K562 (cell line): ENCODE data around the gene EN2. TPM values are rescaled to one million over a fixed set of nuclear protein-coding genes. Genes with fewer than 3 reads are reported as not detected.

Experiments used
- ATAC-seq: fragments of 200-7000 bp; cut with Tn5 transposase; 3 replicates; pipeline ENCODE4 v1.9.1; 2020; ENCODE audit warnings: moderate library complexity
- BruUV-seq: library from RNA; stranded (reverse); fragments of 400-500 nt; replicated peaks from 2 replicates; lab custom pipeline; 2021; lab: Mats Ljungman, UMichigan
- CTCF ChIA-PET: fragments of 300-600 bp; formaldehyde crosslinking; extraction: SDS; loops from one replicate; lab custom pipeline; 2021; ENCODE audit warnings: low intra/inter-chr PET ratio; lab: Yijun Ruan, JAX
- POLR2A ChIA-PET: fragments of 300-600, 350-650 bp; sonication (Branson Sonifier 250); formaldehyde crosslinking; extraction: SDS; loops from one replicate; lab custom pipeline; 2021; ENCODE audit warnings: antibody characterized with exemption, inconsistent platforms; lab: Yijun Ruan, JAX
- DNase-seq, 4 experiments: peaks; one replicate each; pipeline versions ENCODE4 v3.0.0 to v3.0.0-alpha.2; 2011 to 2018; ENCODE audit warnings: low spot score in 3 of 4, mixed read lengths in 3 of 4; ENCODE audit errors: extremely low read depth in 1 of 4
- FAIRE-seq: peaks from 2 replicates; lab custom pipeline; 2011; peaks lifted over from hg19 to GRCh38; lab: Jason Lieb, UNC
- H2AFZ ChIP-seq: 2 replicates; pipeline ENCODE4 v1.6.0; 2011; ENCODE audit warnings: low read depth, low read length, control low read depth, inconsistent platforms
- H3K27ac ChIP-seq: fragments of 200-600 bp; 3 replicates; pipeline ENCODE4 v1.8.0; 2011; ENCODE audit warnings: low read depth, mild to moderate bottlenecking, control low read depth, inconsistent platforms, low read length, moderate library complexity, mixed read lengths; ENCODE audit errors: extremely low read depth
- H3K27me3 ChIP-seq, 2 experiments: fragments of 300-600 bp in 1 of 2; 2 replicates in 1 of 2; 3 replicates in 1 of 2; pipeline versions ENCODE4 v1.6.0 to v1.8.0; 2011; ENCODE audit warnings: inconsistent platforms in 2 of 2, low read length in 2 of 2, mild to moderate bottlenecking in 1 of 2, mixed read lengths in 1 of 2, moderate library complexity in 1 of 2; ENCODE audit not compliant: control insufficient read depth in 2 of 2, insufficient read depth in 2 of 2
- H3K36me3 ChIP-seq: fragments of 300-600 bp; 3 replicates; pipeline ENCODE4 v1.8.0; 2011; ENCODE audit warnings: mild to moderate bottlenecking, low read length, inconsistent platforms; ENCODE audit not compliant: control insufficient read depth, insufficient read depth
- H3K4me1 ChIP-seq, 2 experiments: fragments of 200-600 bp in 1 of 2; replicated peaks in 1 of 2; 2 replicates in 1 of 2; 3 replicates in 1 of 2; pipeline versions ENCODE4 v1.5.1 to v1.8.0; 2011; ENCODE audit warnings: inconsistent platforms in 2 of 2, low read length in 2 of 2, mild to moderate bottlenecking in 1 of 2, mixed read lengths in 1 of 2, moderate library complexity in 1 of 2; ENCODE audit not compliant: control insufficient read depth in 2 of 2, insufficient read depth in 2 of 2
- H3K4me2 ChIP-seq: 2 replicates; pipeline ENCODE4 v1.6.1; 2011; ENCODE audit warnings: low read length, control low read depth, inconsistent platforms, mixed read lengths; ENCODE audit not compliant: insufficient read depth
- H3K4me3 ChIP-seq: fragments of 200-600 bp; sonication (generic), shearing (Covaris generic); 2 replicates; pipeline ENCODE4 v1.5.1; 2016; ENCODE audit warnings: control low read depth, inconsistent platforms
- H3K79me2 ChIP-seq: fragments of 200-600 bp; 3 replicates; pipeline ENCODE4 v1.8.0; 2011; ENCODE audit warnings: low read length, inconsistent platforms; ENCODE audit not compliant: control insufficient read depth, insufficient read depth
- H3K9ac ChIP-seq, 2 experiments: 2 replicates each; pipeline versions ENCODE4 v1.6.0 to v1.6.1; 2011; ENCODE audit warnings: low read depth in 2 of 2, low read length in 2 of 2, control low read depth in 1 of 2, inconsistent platforms in 1 of 2, mild to moderate bottlenecking in 1 of 2, mixed read lengths in 1 of 2; ENCODE audit not compliant: insufficient read depth in 1 of 2
- H3K9me1 ChIP-seq: one replicate; pipeline ENCODE4 v1.6.0; 2011; ENCODE audit warnings: inconsistent platforms, mild to moderate bottlenecking, low read length, moderate library complexity; ENCODE audit not compliant: control insufficient read depth, insufficient read depth
- H3K9me3 ChIP-seq: replicated peaks from 2 replicates; pipeline ENCODE4 v1.5.1; 2011; ENCODE audit warnings: low read depth, low read length, inconsistent platforms; ENCODE audit not compliant: control insufficient read depth, insufficient read depth
- H4K20me1 ChIP-seq: replicated peaks from 2 replicates; pipeline ENCODE4 v1.6.1; 2011; ENCODE audit warnings: low read length, inconsistent platforms, mixed read lengths; ENCODE audit not compliant: control insufficient read depth, insufficient read depth
- ELF1 ChIP-seq: fragments of 200-800 bp; sonication (Bioruptor generic); IDR thresholded peaks from 2 replicates; pipeline ENCODE4 v1.6.1; 2016; ENCODE audit warnings: missing genetic modification characterization, missing compliant biosample characterization
- GATA2 ChIP-seq: sonication (generic); formaldehyde crosslinking; IDR thresholded peaks from 2 replicates; pipeline ENCODE4 v1.4.0; 2020; ENCODE audit warnings: mild to moderate bottlenecking, missing genetic modification reagents
- MCM3 ChIP-seq: fragments of 450-650 bp; IDR thresholded peaks from 2 replicates; pipeline ENCODE4 v1.6.1; 2016
- MEIS2 ChIP-seq: fragments of 450-650 bp; IDR thresholded peaks from 2 replicates; pipeline ENCODE4 v1.6.1; 2014; ENCODE audit warnings: mild to moderate bottlenecking; ENCODE audit not compliant: partially characterized antibody
- NR2C2 ChIP-seq, 2 experiments: fragments of 200-800 bp in 1 of 2; sonication (Bioruptor generic) in 1 of 2; sonication (generic) in 1 of 2; formaldehyde crosslinking in 1 of 2; IDR thresholded peaks; 2 replicates each; pipeline versions ENCODE4 v1.6.1 to v1.8.0; 2016 to 2022; ENCODE audit warnings: mild to moderate bottlenecking in 1 of 2, missing compliant biosample characterization in 1 of 2, missing genetic modification characterization in 1 of 2, missing genetic modification reagents in 1 of 2
- OTX1 ChIP-seq: fragments of 450-650 bp; formaldehyde crosslinking; IDR thresholded peaks from 2 replicates; pipeline ENCODE4 v1.4.0; 2022; ENCODE audit warnings: mild to moderate bottlenecking
- SP2 ChIP-seq: IDR thresholded peaks from 2 replicates; pipeline ENCODE4 v1.6.1; 2011; ENCODE audit warnings: mild to moderate bottlenecking, low read depth, low read length, moderate library complexity; ENCODE audit not compliant: poor library complexity, severe bottlenecking; ENCODE audit errors: extremely low read depth
- ZFP30 ChIP-seq: fragments of 250-450 bp; sonication (Bioruptor Pico); IDR thresholded peaks from 2 replicates; pipeline ENCODE4 v1.8.0; 2022; ENCODE audit warnings: moderate library complexity, mild to moderate bottlenecking, inconsistent platforms, borderline replicate concordance
- WGBS: fragments of 100-300 bp; shearing (Covaris generic); methylation state at CpG from one replicate; pipeline ENCODE4 v1.1.6; 2016; ENCODE audit warnings: low coverage, mixed read lengths; ENCODE audit not compliant: insufficient coverage; ENCODE audit errors: missing lambda C conversion rate; 5-methylcytosine and 5-hydroxymethylcytosine counted together
- in situ Hi-C: fragments of 300-500 bp; cut with MboI; formaldehyde crosslinking; loops from 4 replicates; pipeline ENCODE4 v1.15.0; 2018; ENCODE audit warnings: inconsistent platforms, mixed read lengths
- intact Hi-C: fragments of 100-400 bp; cut with micrococcal nuclease; formaldehyde crosslinking; loops from 2 replicates; pipeline ENCODE4 v1.14.2; 2022
- polyA plus RNA-seq, 8 experiments: library from polyadenylated mRNA; depleted of rRNA in 4 of 8; stranded (reverse) in 5 of 8; unstranded in 3 of 8; fragments of >200 nt; fragmentation: Nextera tagmentation in 2 of 8; fragmentation: Illumina TruSeq in 1 of 8; extraction: Ambion mirVana in 2 of 8; extraction: Trizol in 1 of 8; gene quantifications; 2 replicates each; pipeline versions ENCODE4 v1.2.1 to v1.2.3, GENCODE V29; 2011 to 2014; ENCODE audit warnings: inconsistent platforms in 1 of 8, missing spikeins in 1 of 8
- total RNA-seq, 7 experiments: library from RNA; depleted of rRNA in 6 of 7; stranded (reverse); fragments of >200 nt in 6 of 7; fragmentation: Illumina TruSeq in 2 of 7; extraction: Trizol in 2 of 7; gene quantifications; 2 replicates each; pipeline versions ENCODE4 v1.2.1 to v1.2.3, GENCODE V29; 2011 to 2021; ENCODE audit warnings: low replicate concordance in 1 of 7
- TF ChIP-seq, protein P1 (sequence below): fragments of 250-450 bp; sonication (Bioruptor Pico); IDR thresholded peaks from 2 replicates; pipeline ENCODE4 v1.5.0; 2020; ENCODE audit warnings: mild to moderate bottlenecking
- TF ChIP-seq, protein P2 (sequence below), 3 experiments: fragments of 200-800 bp in 1 of 3; fragments of 250-450 bp in 1 of 3; fragments of 450-650 bp in 1 of 3; sonication (Bioruptor Pico) in 1 of 3; sonication (Bioruptor generic) in 1 of 3; formaldehyde crosslinking in 1 of 3; IDR thresholded peaks; 2 replicates each; pipeline versions ENCODE4 v1.6.1 to v1.8.0; 2016 to 2022; ENCODE audit warnings: mild to moderate bottlenecking in 2 of 3, missing genetic modification characterization in 2 of 3, missing compliant biosample characterization in 1 of 3, moderate library complexity in 1 of 3
- TF ChIP-seq, protein P3 (sequence below): fragments of 450-650 bp; IDR thresholded peaks from 2 replicates; pipeline ENCODE4 v1.6.1; 2016

EN2 gene
- total and polyA plus RNA-seq, 9 of the 15 experiments (the other 6 are each of a cell fraction or from before 2014, with no cell fraction given): 0.04 TPM; not detected in 7

DNA sequence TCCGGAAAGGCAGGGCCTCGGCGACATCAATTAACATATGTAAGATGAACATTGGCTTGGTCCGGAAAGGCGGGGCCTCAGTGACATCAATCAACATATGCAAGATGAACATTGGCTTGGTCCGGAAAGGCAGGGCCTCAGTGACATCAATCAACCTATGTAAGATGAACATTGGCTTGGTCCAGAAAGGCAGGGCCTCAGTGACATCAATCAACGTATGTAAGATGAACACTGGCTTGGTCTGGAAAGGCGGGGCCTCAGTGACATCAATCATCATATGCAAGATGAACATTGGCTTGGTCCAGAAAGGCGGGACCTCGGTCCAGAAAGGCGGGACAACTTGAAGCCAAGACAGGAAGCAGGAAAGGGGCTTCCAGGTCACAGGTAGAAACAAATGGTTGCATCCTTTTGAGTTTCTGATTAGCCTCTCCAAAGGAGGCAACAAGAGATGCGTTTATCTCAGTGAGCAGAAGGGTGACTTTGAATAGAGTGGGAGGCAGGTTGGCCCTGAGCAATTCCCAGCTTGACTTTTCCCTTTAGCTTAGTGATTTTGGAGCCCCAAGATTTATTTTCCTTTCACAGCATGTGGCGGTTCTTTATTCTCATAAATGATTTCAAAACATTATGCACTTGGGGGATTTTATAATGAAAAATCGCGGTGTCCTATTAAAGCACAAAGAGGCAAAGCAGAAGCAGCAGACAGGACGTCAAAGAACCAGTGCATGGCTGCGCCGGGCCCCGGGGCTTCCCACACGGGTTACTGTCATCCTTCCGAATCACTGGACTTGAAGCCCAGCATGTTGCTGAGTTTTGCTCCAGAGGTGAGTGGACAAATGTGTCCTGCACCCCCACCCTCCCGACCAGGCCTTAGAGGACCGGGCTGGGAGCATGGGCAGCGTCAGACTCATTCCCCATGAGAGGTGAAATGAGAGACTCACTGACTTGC, 43.1 kb upstream of the EN2 start:
- 4% methylated on average over 24 of the region's 24 CpGs for WGBS
- no peak overlapping the region for H2AFZ ChIP-seq
- intact Hi-C loops (no loop called here), in situ Hi-C loops (no loop called here)
- no peaks in the 10 kb centered on the region for H3K36me3 ChIP-seq
- H4K20me1 ChIP-seq: peaks cover 10% of the 10 kb centered on the region; the same call in 1 of the 2 replicates
- no TSS peak for BruUV-seq
- no peaks in the 10 kb centered on the region for H3K79me2 ChIP-seq
- no peak overlapping the region for H3K27ac ChIP-seq
- FAIRE-seq (peak; percentile 74), ATAC-seq (peak; percentile 25; the same call in 1 of the 3 replicates), DNase-seq (peak in 3 of 4 experiments; percentile 37 to 50 (median 41))
- POLR2A ChIA-PET: interaction anchor here (1.1 kb wide), 2 partner anchors 18 to 20 kb away, joined by 3 read pairs; no protein-coding TSS in a partner anchor
- peaks cover 0 to 11% of the 10 kb centered on the region in 2 experiments; a peak in 2 of 5 replicates for H3K4me1 ChIP-seq
- no peaks in the 10 kb centered on the region for H3K9me3 ChIP-seq
- no peak overlapping the region for H3K4me3 ChIP-seq
- CTCF ChIA-PET: no interaction called here
- no peak overlapping the region for H3K4me2 ChIP-seq
- H3K27me3 ChIP-seq: peaks cover 48 to 79% of the 10 kb centered on the region in 2 experiments
- no peak overlapping the region for H3K9ac ChIP-seq
- peaks cover 2% of the 10 kb centered on the region for H3K9me1 ChIP-seq
- TF ChIP-seq SP2 (peak; percentile 29), ELF1 (tag) (0 out of 2 replicates have a peak, but pooled peaks have one; percentile 3), ZFP30 (CRISPR knock-in tag) (no peak), MCM3 (no peak), OTX1 (CRISPR knock-in tag) (no peak), GATA2 (CRISPR knock-in tag) (no peak), NR2C2 (CRISPR knock-in tag; IDR thresholded peaks at IDR 0.05) (no peak), NR2C2 (tag; IDR thresholded peaks at IDR 0.05) (peak; percentile 34; the same call in 1 of the 2 replicates), MEIS2 (peak; percentile 85)
- TF ChIP-seq, protein P1, sequence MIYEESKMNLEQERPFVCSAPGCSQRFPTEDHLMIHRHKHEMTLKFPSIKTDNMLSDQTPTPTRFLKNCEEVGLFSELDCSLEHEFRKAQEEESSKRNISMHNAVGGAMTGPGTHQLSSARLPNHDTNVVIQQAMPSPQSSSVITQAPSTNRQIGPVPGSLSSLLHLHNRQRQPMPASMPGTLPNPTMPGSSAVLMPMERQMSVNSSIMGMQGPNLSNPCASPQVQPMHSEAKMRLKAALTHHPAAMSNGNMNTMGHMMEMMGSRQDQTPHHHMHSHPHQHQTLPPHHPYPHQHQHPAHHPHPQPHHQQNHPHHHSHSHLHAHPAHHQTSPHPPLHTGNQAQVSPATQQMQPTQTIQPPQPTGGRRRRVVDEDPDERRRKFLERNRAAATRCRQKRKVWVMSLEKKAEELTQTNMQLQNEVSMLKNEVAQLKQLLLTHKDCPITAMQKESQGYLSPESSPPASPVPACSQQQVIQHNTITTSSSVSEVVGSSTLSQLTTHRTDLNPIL (CRISPR knock-in tag): no peak
- TF ChIP-seq, protein P2, sequence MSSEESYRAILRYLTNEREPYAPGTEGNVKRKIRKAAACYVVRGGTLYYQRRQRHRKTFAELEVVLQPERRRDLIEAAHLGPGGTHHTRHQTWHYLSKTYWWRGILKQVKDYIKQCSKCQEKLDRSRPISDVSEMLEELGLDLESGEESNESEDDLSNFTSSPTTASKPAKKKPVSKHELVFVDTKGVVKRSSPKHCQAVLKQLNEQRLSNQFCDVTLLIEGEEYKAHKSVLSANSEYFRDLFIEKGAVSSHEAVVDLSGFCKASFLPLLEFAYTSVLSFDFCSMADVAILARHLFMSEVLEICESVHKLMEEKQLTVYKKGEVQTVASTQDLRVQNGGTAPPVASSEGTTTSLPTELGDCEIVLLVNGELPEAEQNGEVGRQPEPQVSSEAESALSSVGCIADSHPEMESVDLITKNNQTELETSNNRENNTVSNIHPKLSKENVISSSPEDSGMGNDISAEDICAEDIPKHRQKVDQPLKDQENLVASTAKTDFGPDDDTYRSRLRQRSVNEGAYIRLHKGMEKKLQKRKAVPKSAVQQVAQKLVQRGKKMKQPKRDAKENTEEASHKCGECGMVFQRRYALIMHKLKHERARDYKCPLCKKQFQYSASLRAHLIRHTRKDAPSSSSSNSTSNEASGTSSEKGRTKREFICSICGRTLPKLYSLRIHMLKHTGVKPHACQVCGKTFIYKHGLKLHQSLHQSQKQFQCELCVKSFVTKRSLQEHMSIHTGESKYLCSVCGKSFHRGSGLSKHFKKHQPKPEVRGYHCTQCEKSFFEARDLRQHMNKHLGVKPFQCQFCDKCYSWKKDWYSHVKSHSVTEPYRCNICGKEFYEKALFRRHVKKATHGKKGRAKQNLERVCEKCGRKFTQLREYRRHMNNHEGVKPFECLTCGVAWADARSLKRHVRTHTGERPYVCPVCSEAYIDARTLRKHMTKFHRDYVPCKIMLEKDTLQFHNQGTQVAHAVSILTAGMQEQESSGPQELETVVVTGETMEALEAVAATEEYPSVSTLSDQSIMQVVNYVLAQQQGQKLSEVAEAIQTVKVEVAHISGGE (CRISPR knock-in tag; IDR thresholded peaks at IDR 0.05): no peak
- TF ChIP-seq, protein P3, sequence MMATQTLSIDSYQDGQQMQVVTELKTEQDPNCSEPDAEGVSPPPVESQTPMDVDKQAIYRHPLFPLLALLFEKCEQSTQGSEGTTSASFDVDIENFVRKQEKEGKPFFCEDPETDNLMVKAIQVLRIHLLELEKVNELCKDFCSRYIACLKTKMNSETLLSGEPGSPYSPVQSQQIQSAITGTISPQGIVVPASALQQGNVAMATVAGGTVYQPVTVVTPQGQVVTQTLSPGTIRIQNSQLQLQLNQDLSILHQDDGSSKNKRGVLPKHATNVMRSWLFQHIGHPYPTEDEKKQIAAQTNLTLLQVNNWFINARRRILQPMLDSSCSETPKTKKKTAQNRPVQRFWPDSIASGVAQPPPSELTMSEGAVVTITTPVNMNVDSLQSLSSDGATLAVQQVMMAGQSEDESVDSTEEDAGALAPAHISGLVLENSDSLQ: peak; percentile 96
